Activated naive CD8-positive, alpha-beta T cell treated with anti-CD3 and anti-CD28 coated beads, Interleukin-2, amount 10 ng/mL, durations not matched to agents 7 days and 5 days (primary cell): Measurements from ENCODE around the gene SERPINB5. TPM values are rescaled to one million over a fixed set of nuclear protein-coding genes. Genes with fewer than 3 reads are reported as not detected.

ENCODE experiments used
- ATAC-seq: fragments of 150-1000 bp; cut with Tn5 transposase; one replicate; pipeline ENCODE4 v1.10.0; 2021; ENCODE audit warnings: low read depth, moderate library complexity
- POLR2A ChIA-PET: fragments of 350-600 bp; sonication (Branson Sonifier 250); formaldehyde crosslinking; loops from one replicate; lab custom pipeline; 2021; ENCODE audit warnings: antibody characterized with exemption; lab: Charles Lee
- DNase-seq: peaks from one replicate; pipeline ENCODE4 v3.0.0; 2021
- H3K27ac Mint-ChIP-seq: one replicate; pipeline ENCODE4 v1.8.0; 2022; ENCODE audit warnings: mild to moderate bottlenecking, mixed read lengths
- H3K27me3 Mint-ChIP-seq: one replicate; pipeline ENCODE4 v1.8.0; 2022; ENCODE audit warnings: mild to moderate bottlenecking, moderate library complexity, mixed read lengths
- H3K36me3 Mint-ChIP-seq: one replicate; pipeline ENCODE4 v1.8.0; 2021; ENCODE audit warnings: mild to moderate bottlenecking, mixed read lengths
- H3K4me1 Mint-ChIP-seq: one replicate; pipeline ENCODE4 v1.8.0; 2021; ENCODE audit warnings: mixed read lengths
- H3K4me3 Mint-ChIP-seq: one replicate; pipeline ENCODE4 v1.8.0; 2022; ENCODE audit warnings: mild to moderate bottlenecking, moderate library complexity, mixed read lengths
- H3K9me3 Mint-ChIP-seq: one replicate; pipeline ENCODE4 v1.8.0; 2021; ENCODE audit warnings: mixed read lengths
- total RNA-seq, 2 experiments: library from RNA; stranded (reverse); gene quantifications; one replicate each; pipeline ENCODE4 v1.2.3, GENCODE V29; 2021

Gene SERPINB5
- total RNA-seq, 2 experiments from 2014 or later, result not detected

- ATAC-seq (peak; percentile 86), DNase-seq (no peak)
- Mint-ChIP-seq H3K27ac (no peak overlapping the region), H3K36me3 (no peaks in the 10 kb centered on the region), H3K4me3 (no peak overlapping the region), H3K9me3 (no peaks in the 10 kb centered on the region), H3K4me1 (no peaks in the 10 kb centered on the region), H3K27me3 (peaks cover 19% of the 10 kb centered on the region)
- POLR2A ChIA-PET, result no interaction called here
Measured at GRCh38 chr18:63518178-63519012, 41.6 kb downstream of the SERPINB5 start.

- POLR2A ChIA-PET, result no interaction called here
- no peak overlapping the region for H3K4me3 Mint-ChIP-seq
- DNase-seq, result no peak
- no peaks in the 10 kb centered on the region for H3K4me1 Mint-ChIP-seq
- H3K36me3 Mint-ChIP-seq, result no peaks in the 10 kb centered on the region
- no peak for ATAC-seq
- no peak overlapping the region for H3K27ac Mint-ChIP-seq
- peaks cover 16% of the 10 kb centered on the region for H3K27me3 Mint-ChIP-seq
- no peaks in the 10 kb centered on the region for H3K9me3 Mint-ChIP-seq
Measured at GRCh38 chr18:63520053-63520685, 43.4 kb downstream of the SERPINB5 start.

DNA sequence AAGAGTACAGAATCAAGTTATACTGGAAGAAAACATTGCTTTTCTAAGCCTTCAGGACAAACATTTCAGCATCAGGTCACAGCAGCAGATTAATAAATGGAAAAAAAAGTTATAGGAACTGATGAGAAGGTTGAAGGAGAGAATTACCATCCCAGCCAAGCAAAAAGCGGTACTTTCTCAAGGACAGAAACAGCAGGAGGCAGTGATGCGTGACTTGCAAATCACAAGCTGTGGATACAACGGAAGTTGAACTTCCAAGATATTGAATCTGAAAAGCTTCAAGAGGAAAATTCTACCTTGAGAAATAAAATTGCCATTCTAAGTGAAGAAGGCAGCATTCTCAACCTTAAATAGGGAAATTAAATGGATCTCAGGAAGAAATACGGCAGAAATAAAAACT is 46.9 kb downstream of the SERPINB5 start:
- POLR2A ChIA-PET, result no interaction called here
- no peaks in the 10 kb centered on the region for H3K36me3 Mint-ChIP-seq
- no peak overlapping the region for H3K27ac Mint-ChIP-seq
- H3K4me3 Mint-ChIP-seq, result no peak overlapping the region
- no peaks in the 10 kb centered on the region for H3K9me3 Mint-ChIP-seq
- no peaks in the 10 kb centered on the region for H3K4me1 Mint-ChIP-seq
- DNase-seq (no peak), ATAC-seq (no peak)
- peaks cover 19% of the 10 kb centered on the region for H3K27me3 Mint-ChIP-seq

GRCh38 chr18:63527251-63527650 is 50.5 kb downstream of the SERPINB5 start:
- H3K4me1 Mint-ChIP-seq, result no peaks in the 10 kb centered on the region
- DNase-seq (no peak), ATAC-seq (no peak)
- POLR2A ChIA-PET, result no interaction called here
- no peak overlapping the region for H3K27ac Mint-ChIP-seq
- H3K36me3 Mint-ChIP-seq, result no peaks in the 10 kb centered on the region
- H3K27me3 Mint-ChIP-seq, result peaks cover 19% of the 10 kb centered on the region
- H3K4me3 Mint-ChIP-seq, result no peak overlapping the region
- no peaks in the 10 kb centered on the region for H3K9me3 Mint-ChIP-seq

- POLR2A ChIA-PET, result no interaction called here
- H3K4me3 Mint-ChIP-seq, result no peak overlapping the region
- peaks cover 27% of the 10 kb centered on the region for H3K27me3 Mint-ChIP-seq
- H3K9me3 Mint-ChIP-seq, result no peaks in the 10 kb centered on the region
- H3K27ac Mint-ChIP-seq, result peak overlapping the region; percentile 22
- no peaks in the 10 kb centered on the region for H3K4me1 Mint-ChIP-seq
- H3K36me3 Mint-ChIP-seq, result no peaks in the 10 kb centered on the region
- no peak for DNase-seq
- ATAC-seq, result no peak
Measured at GRCh38 chr18:63528863-63529492, 52.2 kb downstream of the SERPINB5 start.

- POLR2A ChIA-PET, result no interaction called here
- no peak overlapping the region for H3K27ac Mint-ChIP-seq
- H3K4me3 Mint-ChIP-seq, result no peak overlapping the region
- ATAC-seq (no peak), DNase-seq (no peak)
- no peaks in the 10 kb centered on the region for H3K36me3 Mint-ChIP-seq
- peaks cover 4% of the 10 kb centered on the region for H3K4me1 Mint-ChIP-seq
- H3K9me3 Mint-ChIP-seq, result no peaks in the 10 kb centered on the region
- peaks cover 31% of the 10 kb centered on the region for H3K27me3 Mint-ChIP-seq
Measured at GRCh38 chr18:63532471-63532870, 55.7 kb downstream of the SERPINB5 start.

- peaks cover 26% of the 10 kb centered on the region for H3K27me3 Mint-ChIP-seq
- H3K36me3 Mint-ChIP-seq, result no peaks in the 10 kb centered on the region
- no peak overlapping the region for H3K4me3 Mint-ChIP-seq
- no peak overlapping the region for H3K27ac Mint-ChIP-seq
- POLR2A ChIA-PET, result no interaction called here
- no peaks in the 10 kb centered on the region for H3K9me3 Mint-ChIP-seq
- H3K4me1 Mint-ChIP-seq, result peaks cover 4% of the 10 kb centered on the region
- no peak for DNase-seq
- no peak for ATAC-seq
Measured at GRCh38 chr18:63534615-63535014, 57.9 kb downstream of the SERPINB5 start.

DNA sequence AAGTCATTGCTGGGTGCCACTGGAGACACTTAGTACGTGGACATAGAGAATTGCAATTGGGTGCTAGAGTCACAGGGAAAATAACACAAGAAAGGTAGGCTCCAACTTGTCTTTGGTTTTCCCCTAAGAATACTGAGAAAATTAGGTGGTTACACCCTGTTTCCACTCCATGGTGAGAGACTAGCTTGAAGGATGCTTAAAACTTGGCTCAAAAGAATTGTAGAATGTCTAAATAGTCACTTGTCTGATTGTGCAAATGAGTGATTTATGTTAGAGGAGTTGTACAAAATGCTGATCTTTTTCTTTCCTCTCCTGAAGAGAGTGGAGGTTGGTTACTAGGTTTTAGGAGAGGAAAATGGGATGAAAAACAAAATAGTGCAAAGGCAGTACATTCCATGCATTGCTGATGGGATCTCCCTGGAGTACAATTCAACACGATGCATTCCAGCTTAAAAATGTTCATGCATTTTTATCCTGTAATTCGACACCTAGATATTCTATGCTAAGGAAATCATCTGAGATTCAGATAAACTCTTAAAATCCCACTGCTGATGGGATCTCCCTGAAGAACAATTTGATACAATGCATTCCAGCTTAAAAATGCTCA is 63.2 kb downstream of the SERPINB5 start:
- no peak overlapping the region for H3K27ac Mint-ChIP-seq
- H3K9me3 Mint-ChIP-seq, result no peaks in the 10 kb centered on the region
- no peaks in the 10 kb centered on the region for H3K36me3 Mint-ChIP-seq
- H3K4me3 Mint-ChIP-seq, result no peak overlapping the region
- POLR2A ChIA-PET, result no interaction called here
- ATAC-seq (no peak), DNase-seq (no peak)
- no peaks in the 10 kb centered on the region for H3K4me1 Mint-ChIP-seq
- peaks cover 13% of the 10 kb centered on the region for H3K27me3 Mint-ChIP-seq

- H3K4me1 Mint-ChIP-seq, result no peaks in the 10 kb centered on the region
- H3K9me3 Mint-ChIP-seq, result no peaks in the 10 kb centered on the region
- H3K36me3 Mint-ChIP-seq, result no peaks in the 10 kb centered on the region
- ATAC-seq (no peak), DNase-seq (no peak)
- POLR2A ChIA-PET, result no interaction called here
- no peak within 1 kb of the TSS for H3K27ac Mint-ChIP-seq
- H3K4me3 Mint-ChIP-seq, result no peak within 1 kb of the TSS
- peaks cover 28% of the 10 kb centered on the region for H3K27me3 Mint-ChIP-seq
Measured at GRCh38 chr18:63542069-63542468, 65.3 kb downstream of the SERPINB5 start, which contains the start of gene SERPINB12. Gene SERPINB12, plus strand, starts transcription at chr18:63542369. Its CDS starts 13,791 bp downstream, at chr18:63556160.

GRCh38 chr18:63544017-63544416 is 67.3 kb downstream of the SERPINB5 start:
- Mint-ChIP-seq H3K9me3 (no peaks in the 10 kb centered on the region), H3K27me3 (peaks cover 26% of the 10 kb centered on the region), H3K36me3 (no peaks in the 10 kb centered on the region), H3K27ac (no peak overlapping the region), H3K4me3 (no peak overlapping the region), H3K4me1 (no peaks in the 10 kb centered on the region)
- POLR2A ChIA-PET, result no interaction called here
- no peak for ATAC-seq
- DNase-seq, result no peak

GRCh38 chr18:63545000-63545399 is 68.2 kb downstream of the SERPINB5 start:
- ATAC-seq, result no peak
- H3K9me3 Mint-ChIP-seq, result no peaks in the 10 kb centered on the region
- H3K27me3 Mint-ChIP-seq, result peaks cover 29% of the 10 kb centered on the region
- DNase-seq, result no peak
- H3K4me1 Mint-ChIP-seq, result no peaks in the 10 kb centered on the region
- H3K36me3 Mint-ChIP-seq, result no peaks in the 10 kb centered on the region
- POLR2A ChIA-PET, result no interaction called here
- no peak overlapping the region for H3K4me3 Mint-ChIP-seq
- no peak overlapping the region for H3K27ac Mint-ChIP-seq

- no peak for DNase-seq
- Mint-ChIP-seq H3K9me3 (no peaks in the 10 kb centered on the region), H3K4me3 (no peak overlapping the region), H3K36me3 (no peaks in the 10 kb centered on the region), H3K4me1 (no peaks in the 10 kb centered on the region), H3K27ac (no peak overlapping the region), H3K27me3 (peaks cover 42% of the 10 kb centered on the region)
- no peak for ATAC-seq
- POLR2A ChIA-PET, result interaction anchor here (0.5 kb wide), 1 partner anchor 542 kb away, joined by 4 read pairs; no protein-coding TSS in a partner anchor
Measured at GRCh38 chr18:63550068-63550467, 73.3 kb downstream of the SERPINB5 start.

GRCh38 chr18:63551769-63552168 is 75.0 kb downstream of the SERPINB5 start:
- Mint-ChIP-seq H3K9me3 (no peaks in the 10 kb centered on the region), H3K4me1 (no peaks in the 10 kb centered on the region), H3K27me3 (peaks cover 30% of the 10 kb centered on the region), H3K27ac (no peak overlapping the region), H3K36me3 (no peaks in the 10 kb centered on the region), H3K4me3 (no peak overlapping the region)
- POLR2A ChIA-PET, result no interaction called here
- DNase-seq, result no peak
- ATAC-seq, result no peak
